Prostate gland (tissue), 2 donors: ENCODE measurements around the gene OTUD4. TPM values are rescaled to one million over a fixed set of nuclear protein-coding genes. Genes with fewer than 3 reads are reported as not detected.

Source experiments
- DNase-seq: peaks from one replicate; pipeline ENCODE4 v3.0.0-alpha.2; 2019; ENCODE audit warnings: low spot score
- H3K27ac ChIP-seq, 2 donors: fragments of 200-600 bp; sonication (generic); 2 replicates each; pipeline ENCODE4 v1.5.1; 2017 to 2019
- H3K27me3 ChIP-seq: fragments of 200-600 bp; sonication (generic); replicated peaks from 2 replicates; pipeline ENCODE4 v1.5.1; 2019; ENCODE audit not compliant: insufficient read depth
- H3K36me3 ChIP-seq, 2 donors: fragments of 200-600 bp; sonication (generic); 1 replicate in 1 of 2; 2 replicates in 1 of 2; pipeline versions ENCODE4 v1.5.1 to v1.8.1; 2017 to 2019
- H3K4me1 ChIP-seq: fragments of 200-600 bp; sonication (generic); replicated peaks from 2 replicates; pipeline ENCODE4 v1.5.1; 2019
- H3K4me3 ChIP-seq, 2 donors: fragments of 200-600 bp; sonication (generic); 2 replicates each; pipeline ENCODE4 v1.5.1; 2017 to 2019
- H3K9me3 ChIP-seq: fragments of 200-600 bp; sonication (generic); 2 replicates; pipeline ENCODE4 v1.5.1; 2017
- POLR2A ChIP-seq: fragments of 450-650 bp; IDR thresholded peaks from one replicate; pipeline ENCODE4 v1.6.1; 2016; ENCODE audit warnings: antibody characterized with exemption, mild to moderate bottlenecking
- POLR2AphosphoS5 ChIP-seq: sonication (generic); formaldehyde crosslinking; IDR thresholded peaks from one replicate; pipeline ENCODE4 v1.6.1; 2017; ENCODE audit warnings: antibody characterized with exemption
- WGBS: methylation state at CpG from one replicate; pipeline ENCODE4 v1.1.5; 2018; 5-methylcytosine and 5-hydroxymethylcytosine counted together
- intact Hi-C: fragments of 100-400 bp; cut with DNase I; formaldehyde crosslinking; loops from one replicate; pipeline ENCODE4 v1.14.2; 2022
- total RNA-seq, 2 donors: library from RNA; depleted of rRNA; stranded (reverse); fragments of >200 nt; gene quantifications; one replicate each; pipeline ENCODE4 v1.1.0, GENCODE V29; 2016
- TF ChIP-seq, protein P1 (sequence below), 4 experiments: fragments of 200-600 bp in 2 of 4; fragments of 450-650 bp in 2 of 4; sonication (generic) in 2 of 4; IDR thresholded peaks; 1 replicate in 3 of 4; 2 replicates in 1 of 4; pipeline ENCODE4 v1.5.1; 2016 to 2019; ENCODE audit warnings: antibody characterized with exemption in 4 of 4, mild to moderate bottlenecking in 2 of 4, moderate library complexity in 2 of 4

Gene OTUD4
- total RNA-seq, 2 donors from 2014 or later = 22.2 to 43.2 TPM

- intact Hi-C loops = loop anchor here (5.0 to 10.0 kb wide), 2 partner anchors 305 to 757 kb away; partner anchors contain the start of genes SMAD1 and ZNF827
- TF ChIP-seq, protein P1, sequence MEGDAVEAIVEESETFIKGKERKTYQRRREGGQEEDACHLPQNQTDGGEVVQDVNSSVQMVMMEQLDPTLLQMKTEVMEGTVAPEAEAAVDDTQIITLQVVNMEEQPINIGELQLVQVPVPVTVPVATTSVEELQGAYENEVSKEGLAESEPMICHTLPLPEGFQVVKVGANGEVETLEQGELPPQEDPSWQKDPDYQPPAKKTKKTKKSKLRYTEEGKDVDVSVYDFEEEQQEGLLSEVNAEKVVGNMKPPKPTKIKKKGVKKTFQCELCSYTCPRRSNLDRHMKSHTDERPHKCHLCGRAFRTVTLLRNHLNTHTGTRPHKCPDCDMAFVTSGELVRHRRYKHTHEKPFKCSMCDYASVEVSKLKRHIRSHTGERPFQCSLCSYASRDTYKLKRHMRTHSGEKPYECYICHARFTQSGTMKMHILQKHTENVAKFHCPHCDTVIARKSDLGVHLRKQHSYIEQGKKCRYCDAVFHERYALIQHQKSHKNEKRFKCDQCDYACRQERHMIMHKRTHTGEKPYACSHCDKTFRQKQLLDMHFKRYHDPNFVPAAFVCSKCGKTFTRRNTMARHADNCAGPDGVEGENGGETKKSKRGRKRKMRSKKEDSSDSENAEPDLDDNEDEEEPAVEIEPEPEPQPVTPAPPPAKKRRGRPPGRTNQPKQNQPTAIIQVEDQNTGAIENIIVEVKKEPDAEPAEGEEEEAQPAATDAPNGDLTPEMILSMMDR (IDR thresholded peaks at IDR 0.05) = no peak
- TF ChIP-seq POLR2AphosphoS5 (no peak), POLR2A (no peak)
- 7% methylated on average over 4 of the region's 4 CpGs for WGBS
- no peaks in the 10 kb centered on the region for H3K27me3 ChIP-seq
- no peaks in the 10 kb centered on the region for H3K4me1 ChIP-seq
- DNase-seq = no peak
- H3K9me3 ChIP-seq = no peaks in the 10 kb centered on the region
- peak overlapping the region; percentile 95 to 96 for H3K27ac ChIP-seq
- no peak overlapping the region for H3K4me3 ChIP-seq
- H3K36me3 ChIP-seq = no peaks in the 10 kb centered on the region
These were observed 2.9 kb downstream of the OTUD4 start for GRCh38 chr4:145177511-145177905.

GRCh38 chr4:145176641-145177432, 3.6 kb downstream of the OTUD4 start:
- WGBS = 64% methylated on average over 9 of the region's 9 CpGs
- Histone ChIP-seq H3K27ac (peak overlapping the region in 1 of 2 donors; percentile 95), H3K4me1 (no peaks in the 10 kb centered on the region), H3K27me3 (no peaks in the 10 kb centered on the region), H3K4me3 (no peak overlapping the region), H3K9me3 (no peaks in the 10 kb centered on the region), H3K36me3 (no peaks in the 10 kb centered on the region)
- TF ChIP-seq, protein P1 (IDR thresholded peaks at IDR 0.05) = no peak
- no peak for TF ChIP-seq POLR2AphosphoS5
- no peak for TF ChIP-seq POLR2A
- no peak for DNase-seq
- intact Hi-C loops = loop anchor here (5.0 to 10.0 kb wide), 2 partner anchors 305 to 758 kb away; partner anchors contain the start of genes SMAD1 and ZNF827

DNA sequence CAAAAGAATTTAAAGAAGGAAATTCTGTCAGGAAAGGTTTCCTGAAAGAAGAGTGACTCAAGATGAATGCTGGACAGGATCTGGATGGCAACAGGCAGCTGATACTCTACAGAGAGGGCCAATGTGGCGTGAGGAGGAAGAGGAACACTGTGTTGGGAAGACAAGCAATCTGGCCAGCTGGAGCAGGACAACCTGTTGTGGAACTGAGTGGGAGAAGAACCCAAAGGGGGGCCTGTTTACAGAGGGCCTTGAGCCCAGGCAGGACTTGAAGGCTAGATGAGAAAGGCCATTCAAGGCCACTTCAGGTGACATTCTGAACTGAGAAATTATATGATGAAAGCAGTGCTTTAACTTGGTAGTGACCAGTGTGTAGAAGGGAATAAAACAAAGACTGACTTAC, 8.5 kb downstream of the OTUD4 start:
- Histone ChIP-seq H3K36me3 (no peaks in the 10 kb centered on the region), H3K27ac (no peak overlapping the region)

GRCh38 chr4:145170223-145170622, 10.2 kb downstream of the OTUD4 start:
- DNase-seq = no peak
- intact Hi-C loops = loop anchor here (10.0 kb wide), 1 partner anchor 765 kb away; the partner anchor contains the start of gene ZNF827
- no peaks in the 10 kb centered on the region for H3K27me3 ChIP-seq
- no peaks in the 10 kb centered on the region for H3K36me3 ChIP-seq
- no peaks in the 10 kb centered on the region for H3K9me3 ChIP-seq
- H3K4me3 ChIP-seq = no peak overlapping the region
- TF ChIP-seq POLR2AphosphoS5 (no peak), POLR2A (no peak)
- TF ChIP-seq, protein P1 (IDR thresholded peaks at IDR 0.05) = no peak
- 100% methylated on average over 1 of the region's 1 CpG for WGBS
- H3K4me1 ChIP-seq = no peaks in the 10 kb centered on the region
- no peak overlapping the region for H3K27ac ChIP-seq

More for the DNA sequence above, 8.5 kb downstream of the OTUD4 start:
- Histone ChIP-seq H3K4me1 (no peaks in the 10 kb centered on the region), H3K9me3 (no peaks in the 10 kb centered on the region), H3K4me3 (no peak overlapping the region), H3K27me3 (no peaks in the 10 kb centered on the region)
- intact Hi-C loops = loop anchor here (10.0 kb wide), 1 partner anchor 763 kb away; the partner anchor contains the start of gene ZNF827
- TF ChIP-seq POLR2A (no peak), POLR2AphosphoS5 (no peak)
- TF ChIP-seq, protein P1 (IDR thresholded peaks at IDR 0.05) = no peak
- WGBS = 88% methylated on average over 1 of the region's 1 CpG
- DNase-seq = no peak
